Loucy (cell line): Measurements from ENCODE around the gene FN3KRP.

Experiments
- H2AFZ ChIP-seq: fragments of 200-600 bp; sonication (generic); 2 replicates; pipeline ENCODE4 v1.6.0; 2016; ENCODE audit warnings: antibody characterized with exemption, mild to moderate bottlenecking, low read length, moderate library complexity
- H3F3A ChIP-seq: fragments of 200-600 bp; 2 replicates; pipeline ENCODE4 v1.6.0; 2016; ENCODE audit warnings: antibody characterized with exemption, low read depth, mild to moderate bottlenecking
- H3K27me3 ChIP-seq: fragments of 200-600 bp; sonication (generic); 2 replicates; pipeline ENCODE4 v1.6.1; 2014; ENCODE audit warnings: low read length, mild to moderate bottlenecking; ENCODE audit not compliant: insufficient read depth, poor library complexity, severe bottlenecking
- H3K36me3 ChIP-seq: fragments of 200-600 bp; sonication (generic); 2 replicates; pipeline ENCODE4 v1.6.1; 2016; ENCODE audit warnings: low read length; ENCODE audit not compliant: insufficient read depth
- H3K4me1 ChIP-seq: fragments of 200-600 bp; sonication (generic); 2 replicates; pipeline ENCODE4 v1.5.1; 2014; ENCODE audit warnings: low read length, mild to moderate bottlenecking; ENCODE audit not compliant: insufficient read depth, poor library complexity, severe bottlenecking
- H3K4me2 ChIP-seq: fragments of 200-600 bp; sonication (generic); 2 replicates; pipeline ENCODE4 v1.6.0; 2014; ENCODE audit warnings: antibody characterized with exemption, low read length, low read depth, mild to moderate bottlenecking; ENCODE audit not compliant: poor library complexity, severe bottlenecking
- H3K4me3 ChIP-seq: fragments of 200-600 bp; sonication (generic); 2 replicates; pipeline ENCODE4 v1.5.1; 2014; ENCODE audit warnings: low read length, mild to moderate bottlenecking, mixed read lengths; ENCODE audit not compliant: poor library complexity, severe bottlenecking
- H3K79me2 ChIP-seq: fragments of 200-600 bp; sonication (generic); 2 replicates; pipeline ENCODE4 v1.6.1; 2014; ENCODE audit warnings: low read length; ENCODE audit not compliant: insufficient read depth
- H3K9ac ChIP-seq: fragments of 200-600 bp; sonication (generic); 2 replicates; pipeline ENCODE4 v1.6.0; 2014; ENCODE audit warnings: mild to moderate bottlenecking, low read depth, low read length, moderate library complexity; ENCODE audit not compliant: poor library complexity, severe bottlenecking
- H3K9me2 ChIP-seq: fragments of 200-600 bp; sonication (generic); replicated peaks from 2 replicates; pipeline ENCODE4 v1.6.1; 2016; ENCODE audit warnings: low read depth, low read length, mixed read lengths
- H3K9me3 ChIP-seq: fragments of 200-600 bp; sonication (generic); 2 replicates; pipeline ENCODE4 v1.6.1; 2014; ENCODE audit warnings: mild to moderate bottlenecking, antibody characterized with exemption, low read length, low read depth; ENCODE audit not compliant: insufficient read depth
- H4K20me1 ChIP-seq: fragments of 200-600 bp; sonication (generic); 2 replicates; pipeline ENCODE4 v1.6.0; 2014; ENCODE audit warnings: antibody characterized with exemption, low read length, mild to moderate bottlenecking; ENCODE audit not compliant: insufficient read depth, poor library complexity, severe bottlenecking
- EZH2phosphoT487 ChIP-seq: fragments of 200-600 bp; IDR thresholded peaks from 2 replicates; pipeline ENCODE4 v1.6.1; 2018; ENCODE audit warnings: antibody characterized with exemption, mild to moderate bottlenecking, moderate library complexity, borderline replicate concordance
- TF ChIP-seq, protein P1 (sequence below): fragments of 200-600 bp; sonication (generic); conservative IDR thresholded peaks from 2 replicates; pipeline ENCODE4 v1.5.1; 2014; ENCODE audit warnings: mild to moderate bottlenecking, antibody characterized with exemption, low read length

Gene FN3KRP

DNA sequence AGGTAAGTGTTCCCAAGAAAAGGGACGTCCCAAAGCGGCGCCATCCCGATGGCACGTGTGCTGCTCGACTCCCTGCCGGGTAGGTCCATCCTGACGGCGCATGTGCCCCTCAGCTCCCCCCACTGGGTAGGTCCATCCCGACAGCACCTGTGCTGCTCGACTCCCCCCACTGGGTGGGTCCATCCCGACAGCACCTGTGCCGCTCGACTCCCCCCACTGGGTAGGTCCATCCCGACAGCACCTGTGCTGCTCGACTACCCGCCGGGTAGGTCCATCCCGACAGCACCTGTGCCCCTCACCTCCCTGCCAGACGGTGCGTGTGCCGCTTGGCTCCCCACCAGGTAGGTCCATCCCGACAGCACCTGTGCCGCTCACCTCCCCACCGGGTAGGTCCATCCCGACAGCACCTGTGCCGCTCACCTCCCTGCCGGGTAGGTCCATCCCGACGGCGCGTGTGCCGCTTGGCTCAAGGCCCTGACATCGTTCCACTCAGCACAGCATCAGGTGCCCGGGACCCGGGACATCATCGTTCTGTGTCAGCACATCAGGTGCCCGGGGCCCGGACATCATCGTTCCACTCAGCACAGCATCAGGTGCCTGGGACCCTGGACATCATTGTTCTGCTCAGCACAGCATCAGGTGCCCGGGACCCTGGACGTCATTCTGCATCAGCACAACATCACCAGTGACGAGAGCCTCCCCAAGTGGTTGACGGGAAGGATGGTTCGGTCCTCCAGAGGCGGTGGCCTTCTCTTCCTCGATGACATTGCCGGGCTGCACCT is 13.2 kb downstream of the FN3KRP start:
- Histone ChIP-seq H3K4me1 (no peaks in the 10 kb centered on the region), H3K9me3 (no peaks in the 10 kb centered on the region; the same call in 1 of the 2 replicates), H3K4me2 (no peak overlapping the region), H3K9ac (no peak overlapping the region), H3F3A (no peaks in the 10 kb centered on the region), H3K27me3 (no peaks in the 10 kb centered on the region), H3K4me3 (no peak overlapping the region), H4K20me1 (no peaks in the 10 kb centered on the region), H3K9me2 (no peaks in the 10 kb centered on the region), H2AFZ (no peak overlapping the region), H3K79me2 (no peaks in the 10 kb centered on the region), H3K36me3 (no peaks in the 10 kb centered on the region; the same call in 1 of the 2 replicates)
- TF ChIP-seq, protein P1, sequence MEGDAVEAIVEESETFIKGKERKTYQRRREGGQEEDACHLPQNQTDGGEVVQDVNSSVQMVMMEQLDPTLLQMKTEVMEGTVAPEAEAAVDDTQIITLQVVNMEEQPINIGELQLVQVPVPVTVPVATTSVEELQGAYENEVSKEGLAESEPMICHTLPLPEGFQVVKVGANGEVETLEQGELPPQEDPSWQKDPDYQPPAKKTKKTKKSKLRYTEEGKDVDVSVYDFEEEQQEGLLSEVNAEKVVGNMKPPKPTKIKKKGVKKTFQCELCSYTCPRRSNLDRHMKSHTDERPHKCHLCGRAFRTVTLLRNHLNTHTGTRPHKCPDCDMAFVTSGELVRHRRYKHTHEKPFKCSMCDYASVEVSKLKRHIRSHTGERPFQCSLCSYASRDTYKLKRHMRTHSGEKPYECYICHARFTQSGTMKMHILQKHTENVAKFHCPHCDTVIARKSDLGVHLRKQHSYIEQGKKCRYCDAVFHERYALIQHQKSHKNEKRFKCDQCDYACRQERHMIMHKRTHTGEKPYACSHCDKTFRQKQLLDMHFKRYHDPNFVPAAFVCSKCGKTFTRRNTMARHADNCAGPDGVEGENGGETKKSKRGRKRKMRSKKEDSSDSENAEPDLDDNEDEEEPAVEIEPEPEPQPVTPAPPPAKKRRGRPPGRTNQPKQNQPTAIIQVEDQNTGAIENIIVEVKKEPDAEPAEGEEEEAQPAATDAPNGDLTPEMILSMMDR = no peak
- TF ChIP-seq EZH2phosphoT487 = no peak

DNA sequence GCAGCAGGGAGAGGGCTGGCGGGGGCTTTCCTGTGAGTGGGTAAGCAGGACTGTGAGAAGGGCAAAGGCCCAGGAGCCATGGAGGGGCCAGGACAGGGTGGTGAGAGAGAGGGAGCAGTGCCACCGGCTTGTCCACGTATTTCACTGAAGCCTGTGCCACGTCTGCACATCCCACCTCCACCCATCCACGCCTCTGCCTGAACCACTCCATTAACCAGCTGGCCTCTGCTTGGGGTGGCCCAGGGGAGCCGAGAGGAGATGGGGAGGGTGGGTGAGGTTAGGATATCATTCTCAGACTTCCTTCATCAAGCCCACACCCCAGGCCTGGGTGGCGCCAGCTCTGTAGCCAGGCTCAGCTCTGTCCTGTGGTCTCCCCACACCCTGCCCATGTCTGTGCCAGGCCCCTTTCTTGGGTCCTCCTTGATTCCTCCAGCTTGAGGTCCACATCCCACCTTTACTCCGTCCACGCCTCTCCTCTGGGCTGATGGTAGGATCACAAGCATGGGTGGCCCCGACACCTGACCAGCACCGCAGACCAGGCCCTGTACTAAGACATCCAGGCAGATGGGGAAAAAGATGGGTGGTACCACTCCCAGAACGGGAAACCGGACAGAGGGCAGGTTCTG is 15.7 kb downstream of the FN3KRP start:
- Histone ChIP-seq H4K20me1 (no peaks in the 10 kb centered on the region), H3K27me3 (no peaks in the 10 kb centered on the region), H3K79me2 (no peaks in the 10 kb centered on the region), H3K9me2 (no peaks in the 10 kb centered on the region), H3F3A (no peaks in the 10 kb centered on the region), H3K4me2 (no peak overlapping the region), H3K4me1 (no peaks in the 10 kb centered on the region), H3K4me3 (no peak overlapping the region), H3K36me3 (no peaks in the 10 kb centered on the region), H2AFZ (no peak overlapping the region), H3K9ac (no peak overlapping the region), H3K9me3 (no peaks in the 10 kb centered on the region; the same call in 1 of the 2 replicates)
- no peak for TF ChIP-seq EZH2phosphoT487
- TF ChIP-seq, protein P1 = no peak

DNA sequence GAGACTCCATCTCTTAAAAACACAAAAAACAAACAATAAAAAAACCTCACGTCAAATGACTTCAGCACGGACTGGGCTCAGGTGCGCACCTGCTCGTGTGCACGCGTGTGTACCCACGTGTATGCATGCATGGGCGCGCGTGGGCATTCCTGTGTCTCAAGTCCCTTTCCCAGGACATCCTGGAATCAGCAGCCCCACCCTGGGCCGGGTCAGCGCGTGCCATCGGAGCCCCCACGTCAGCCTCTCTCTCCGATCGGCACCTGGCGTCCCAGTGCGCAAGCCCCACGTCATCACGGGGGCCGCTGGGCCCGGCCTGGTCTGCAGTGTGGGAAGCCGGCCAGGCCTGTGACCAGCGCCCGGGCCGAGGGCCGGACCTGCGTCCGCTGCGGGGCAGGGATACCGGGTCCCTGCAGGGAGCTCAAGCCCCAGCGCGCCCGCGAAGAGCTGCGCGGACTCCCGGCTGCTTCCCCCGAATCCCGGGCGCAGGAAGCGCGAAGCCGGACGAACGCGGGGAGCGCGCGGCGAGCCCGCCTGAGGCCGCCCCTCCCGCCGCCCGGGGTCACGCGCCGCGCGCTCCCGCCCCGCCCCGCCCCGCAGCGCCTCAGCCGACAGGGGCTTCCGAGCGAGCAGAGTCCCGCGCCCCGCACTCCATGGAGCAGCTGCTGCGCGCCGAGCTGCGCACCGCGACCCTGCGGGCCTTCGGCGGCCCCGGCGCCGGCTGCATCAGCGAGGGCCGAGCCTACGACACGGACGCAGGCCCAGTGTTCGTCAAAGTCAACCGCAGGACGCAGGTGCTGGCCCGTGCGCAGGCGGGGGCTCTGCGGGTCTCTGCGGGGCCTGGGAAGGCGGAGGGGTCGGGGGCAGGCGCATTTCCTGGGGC is 18.7 kb downstream of the FN3KRP start, which contains the start of gene FN3K:
TSS of gene FN3K (plus strand) at position 629 of the 880 bp plus-strand sequence. CDS start at position 651, 22 bp downstream.
- H3K79me2 ChIP-seq = no peaks in the 10 kb centered on the region
- no peaks in the 10 kb centered on the region; the same call in 1 of the 2 replicates for H3K9me3 ChIP-seq
- H3K4me1 ChIP-seq = no peaks in the 10 kb centered on the region
- no peaks in the 10 kb centered on the region for H3K36me3 ChIP-seq
- no peak for TF ChIP-seq EZH2phosphoT487
- TF ChIP-seq, protein P1 = no peak
- H3K9ac ChIP-seq = no peak within 1 kb of the TSS
- H3K27me3 ChIP-seq = no peaks in the 10 kb centered on the region
- no peak within 1 kb of the TSS for H3K4me2 ChIP-seq
- H3K9me2 ChIP-seq = no peaks in the 10 kb centered on the region
- H3K4me3 ChIP-seq = no peak within 1 kb of the TSS
- H3F3A ChIP-seq = no peaks in the 10 kb centered on the region
- H2AFZ ChIP-seq = no peak within 1 kb of the TSS
- no peaks in the 10 kb centered on the region for H4K20me1 ChIP-seq
